Stimulated activated CD4-positive, alpha-beta T cell treated with anti-CD3 and anti-CD28 coated beads, Interleukin-1b, Interleukin-23, amount 100 ng/mL, for 1 hour (primary cell): Measurements from ENCODE around the gene CCL17.
"Not testable (repeated sequence)": the region's sequence is repeated elsewhere in the genome, so short reads cannot be mapped to it uniquely, and the experiment has no call there.

Experiments
- DNase-seq, 2 donors: peaks; one replicate each; pipeline ENCODE4 v3.0.0-alpha.2; 2020; ENCODE audit warnings: low read depth in 2 of 2

The CCL17 gene

DNA sequence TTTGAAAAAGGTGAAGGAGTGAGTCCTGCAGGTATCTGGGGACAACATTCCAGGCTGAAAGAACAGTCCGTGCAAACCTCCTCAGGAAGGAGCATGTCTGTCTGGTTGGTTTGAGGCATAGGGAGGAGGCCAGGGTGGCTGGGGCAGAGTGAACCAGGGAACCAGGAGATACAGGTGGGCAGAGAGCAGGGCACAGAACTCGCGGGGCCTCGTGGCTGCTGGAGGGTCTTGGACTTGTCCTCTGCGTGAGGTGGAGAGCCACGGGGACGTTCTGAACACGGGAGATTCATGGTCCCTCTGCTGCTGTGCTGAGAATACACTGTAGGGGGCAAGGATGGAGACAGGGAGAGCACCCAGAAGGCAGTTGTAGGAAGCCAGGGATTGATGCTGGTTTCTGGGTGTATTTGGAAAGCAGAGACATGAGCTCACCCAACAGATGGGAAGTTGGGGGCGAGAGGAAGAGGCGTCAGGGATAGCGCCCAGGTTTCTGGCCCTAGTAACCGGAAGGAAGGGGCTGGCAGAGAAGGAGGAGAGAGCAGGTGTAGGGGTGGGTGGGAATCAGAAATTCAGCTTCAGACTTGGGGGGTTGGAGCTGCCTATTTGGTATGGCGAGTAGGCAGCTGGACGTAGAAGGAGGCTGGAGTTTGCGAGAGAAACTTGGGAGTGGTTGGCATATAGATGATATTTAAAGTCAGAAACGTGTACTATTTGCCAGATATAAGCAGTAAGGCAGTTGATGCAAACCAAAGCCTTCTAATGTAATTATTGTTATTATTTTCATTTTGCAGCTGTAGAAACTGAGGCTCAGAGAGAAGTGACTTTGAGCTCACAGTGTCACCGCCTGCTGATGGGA lies at the start of gene CCL17:
CCL17 (plus strand) TSS at position 803 of the 853 bp plus-strand sequence. CDS start 9,166 bp downstream, outside the sequence.
- no peak for DNase-seq

GRCh38 chr16:57355898-57356414 lies 48.6 kb upstream of the CCL17 start:
- DNase-seq = no peak

DNA sequence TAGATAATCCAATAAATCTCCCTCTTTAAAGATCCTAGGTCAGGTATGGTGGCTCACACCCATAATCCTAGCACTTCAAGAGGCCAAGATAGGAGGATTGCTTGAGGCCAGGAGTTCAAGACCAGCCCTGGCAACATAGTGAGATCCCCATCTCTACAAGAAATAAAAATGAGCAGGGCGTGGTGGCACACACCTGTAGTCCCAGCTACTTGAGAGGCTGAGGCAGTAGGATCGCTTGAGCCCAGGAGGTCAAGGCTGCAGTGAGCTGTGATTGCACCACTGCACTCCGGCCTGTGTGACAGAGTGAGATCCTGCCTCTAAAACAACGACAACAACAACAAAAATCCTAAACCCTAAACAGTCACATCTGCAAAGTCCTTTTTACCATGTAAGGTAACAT lies 48.0 kb upstream of the CCL17 start:
- DNase-seq = no peak

GRCh38 chr16:57357330-57358085 lies 47.1 kb upstream of the CCL17 start:
- DNase-seq = no peak

DNA sequence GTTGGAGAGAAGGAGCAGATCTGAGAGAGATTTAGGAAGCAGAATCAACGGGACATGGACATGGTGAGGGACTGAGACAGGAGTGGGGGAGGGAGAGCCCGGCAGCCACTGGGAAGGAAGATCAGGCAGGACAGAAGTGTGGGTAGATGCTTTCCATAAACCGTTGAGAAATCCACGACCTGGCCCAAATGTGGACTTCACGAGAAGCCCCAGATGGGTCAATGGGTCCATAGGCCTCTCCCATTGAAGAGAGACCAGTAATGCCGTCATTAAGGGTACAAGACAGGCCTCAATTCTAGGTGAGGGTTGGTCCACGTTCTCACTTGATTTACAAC lies 46.5 kb upstream of the CCL17 start:
- no peak for DNase-seq

DNA sequence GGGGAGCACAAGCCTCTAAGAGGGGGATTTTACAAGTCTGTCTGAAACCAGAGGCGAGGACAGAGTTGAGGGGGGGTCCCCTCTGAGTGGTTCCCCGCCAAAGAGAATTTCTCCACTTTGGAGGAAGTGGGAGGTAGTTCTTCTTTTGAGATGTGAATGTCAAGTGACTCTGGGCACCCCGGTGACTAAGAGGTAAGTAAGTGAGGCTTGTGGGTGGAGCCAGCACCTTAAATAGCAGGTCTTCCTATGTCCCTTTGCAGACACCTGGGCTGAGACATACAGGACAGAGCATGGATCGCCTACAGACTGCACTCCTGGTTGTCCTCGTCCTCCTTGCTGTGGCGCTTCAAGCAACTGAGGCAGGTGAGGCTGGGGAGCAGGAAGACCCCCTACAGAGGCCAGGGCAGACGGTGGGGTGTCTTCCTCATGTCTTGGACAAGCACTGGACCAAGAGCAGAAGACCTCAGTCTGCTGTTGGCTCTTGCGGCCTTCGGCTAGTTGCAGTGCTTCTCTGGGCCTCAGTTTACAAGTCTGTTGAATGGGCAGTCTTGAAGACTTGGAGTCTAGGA lies 46.0 kb upstream of the CCL17 start, which contains the start of gene CCL22:
CCL22 (plus strand) TSS at position 257 of the 569 bp plus-strand sequence; CDS start at position 291, 34 bp downstream.
- no peak for DNase-seq

DNA sequence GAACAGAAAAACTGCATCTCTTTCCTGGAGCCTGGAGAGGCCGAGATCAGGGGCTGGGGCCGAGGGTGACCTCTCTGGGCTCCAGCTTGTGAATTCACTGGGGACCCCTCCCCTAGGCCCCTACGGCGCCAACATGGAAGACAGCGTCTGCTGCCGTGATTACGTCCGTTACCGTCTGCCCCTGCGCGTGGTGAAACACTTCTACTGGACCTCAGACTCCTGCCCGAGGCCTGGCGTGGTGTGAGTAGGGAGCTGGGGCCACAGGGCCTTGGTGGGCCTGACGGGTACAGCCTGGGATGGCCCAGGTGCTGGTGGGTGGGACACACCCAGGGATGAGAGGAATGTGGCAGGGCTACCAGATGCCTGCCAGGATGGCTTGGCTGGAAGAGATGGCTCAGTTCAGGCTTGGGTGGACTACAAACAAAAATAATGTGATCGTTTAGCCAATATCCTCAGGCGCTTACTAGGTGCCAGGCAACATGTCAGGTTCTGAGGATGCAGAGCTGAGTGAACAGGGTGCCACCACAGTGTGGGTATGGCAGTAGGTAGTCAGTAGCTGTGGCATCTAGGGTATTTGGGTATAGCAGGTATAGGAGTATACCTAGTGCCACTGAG lies 44.1 kb upstream of the CCL17 start:
- DNase-seq = no peak

DNA sequence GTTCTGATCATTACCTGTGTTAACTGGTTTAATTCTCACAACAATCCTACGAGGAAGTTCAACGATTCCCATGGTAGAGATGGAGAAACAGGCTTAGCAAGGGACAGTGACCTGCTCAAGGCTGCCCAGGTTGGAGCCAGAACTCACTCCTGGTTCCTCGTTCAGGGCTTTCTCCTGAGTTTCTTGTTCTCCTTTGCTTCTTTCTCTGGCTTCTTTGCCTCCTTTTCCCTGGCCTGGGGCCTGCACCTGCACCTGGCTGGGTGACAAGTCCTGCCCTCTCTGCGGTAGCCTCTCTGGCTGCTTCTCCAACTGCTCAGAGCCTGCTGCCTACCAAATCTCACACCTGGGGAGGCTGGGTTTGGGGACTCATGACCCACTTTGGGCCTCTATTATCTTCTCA lies 43.2 kb upstream of the CCL17 start:
- DNase-seq = no peak

DNA sequence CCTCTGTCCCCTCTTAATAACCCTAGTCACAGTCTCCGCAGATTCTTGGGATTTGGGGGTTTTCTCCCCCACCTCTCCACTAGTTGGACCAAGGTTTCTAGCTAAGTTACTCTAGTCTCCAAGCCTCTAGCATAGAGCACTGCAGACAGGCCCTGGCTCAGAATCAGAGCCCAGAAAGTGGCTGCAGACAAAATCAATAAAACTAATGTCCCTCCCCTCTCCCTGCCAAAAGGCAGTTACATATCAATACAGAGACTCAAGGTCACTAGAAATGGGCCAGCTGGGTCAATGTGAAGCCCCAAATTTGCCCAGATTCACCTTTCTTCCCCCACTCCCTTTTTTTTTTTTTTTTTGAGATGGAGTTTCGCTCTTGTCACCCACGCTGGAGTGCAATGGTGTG lies 40.4 kb upstream of the CCL17 start:
- DNase-seq = no peak

GRCh38 chr16:57366544-57367040 lies 38.0 kb upstream of the CCL17 start:
- DNase-seq = no peak

GRCh38 chr16:57367116-57367752 lies 37.3 kb upstream of the CCL17 start:
- no peak for DNase-seq

- no peak for DNase-seq
Observed at GRCh38 chr16:57371494-57372371, 32.8 kb upstream of the CCL17 start.

DNA sequence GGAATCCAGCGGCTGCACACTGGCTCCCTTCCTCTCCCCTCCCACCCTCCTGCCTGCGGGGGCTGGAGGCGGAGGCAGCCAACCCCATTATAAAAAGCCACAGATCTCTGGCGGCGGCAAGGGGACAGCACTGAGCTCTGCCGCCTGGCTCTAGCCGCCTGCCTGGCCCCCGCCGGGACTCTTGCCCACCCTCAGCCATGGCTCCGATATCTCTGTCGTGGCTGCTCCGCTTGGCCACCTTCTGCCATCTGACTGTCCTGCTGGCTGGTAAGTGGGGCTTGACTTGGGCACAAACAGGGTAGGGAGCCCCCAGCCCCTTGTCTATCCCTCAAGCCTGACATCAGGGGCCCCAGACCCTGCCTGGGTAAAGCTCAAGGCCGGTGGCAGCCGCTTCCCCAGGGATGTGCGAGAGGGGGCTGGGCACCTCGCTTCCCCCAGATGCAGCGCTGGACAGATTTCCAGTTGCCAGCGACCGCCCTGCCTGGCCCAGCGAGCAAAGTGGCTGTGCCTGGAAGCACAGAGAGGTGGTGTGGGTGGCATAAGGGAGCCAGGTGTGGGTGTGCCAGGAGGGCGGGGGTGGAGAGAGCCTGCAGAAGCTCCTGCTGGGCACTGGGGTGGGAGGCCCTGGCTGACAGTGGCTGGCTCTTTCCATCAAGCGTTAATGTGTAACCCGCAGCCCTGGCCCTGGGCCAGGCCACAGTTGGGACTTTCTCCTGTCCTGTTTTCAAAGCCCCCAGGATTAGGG lies 32.0 kb upstream of the CCL17 start, which contains the start of gene CX3CL1:
CX3CL1 (plus strand) TSS at position 119 of the 745 bp plus-strand sequence; CDS start at position 198, 79 bp downstream.
- no peak for DNase-seq

DNA sequence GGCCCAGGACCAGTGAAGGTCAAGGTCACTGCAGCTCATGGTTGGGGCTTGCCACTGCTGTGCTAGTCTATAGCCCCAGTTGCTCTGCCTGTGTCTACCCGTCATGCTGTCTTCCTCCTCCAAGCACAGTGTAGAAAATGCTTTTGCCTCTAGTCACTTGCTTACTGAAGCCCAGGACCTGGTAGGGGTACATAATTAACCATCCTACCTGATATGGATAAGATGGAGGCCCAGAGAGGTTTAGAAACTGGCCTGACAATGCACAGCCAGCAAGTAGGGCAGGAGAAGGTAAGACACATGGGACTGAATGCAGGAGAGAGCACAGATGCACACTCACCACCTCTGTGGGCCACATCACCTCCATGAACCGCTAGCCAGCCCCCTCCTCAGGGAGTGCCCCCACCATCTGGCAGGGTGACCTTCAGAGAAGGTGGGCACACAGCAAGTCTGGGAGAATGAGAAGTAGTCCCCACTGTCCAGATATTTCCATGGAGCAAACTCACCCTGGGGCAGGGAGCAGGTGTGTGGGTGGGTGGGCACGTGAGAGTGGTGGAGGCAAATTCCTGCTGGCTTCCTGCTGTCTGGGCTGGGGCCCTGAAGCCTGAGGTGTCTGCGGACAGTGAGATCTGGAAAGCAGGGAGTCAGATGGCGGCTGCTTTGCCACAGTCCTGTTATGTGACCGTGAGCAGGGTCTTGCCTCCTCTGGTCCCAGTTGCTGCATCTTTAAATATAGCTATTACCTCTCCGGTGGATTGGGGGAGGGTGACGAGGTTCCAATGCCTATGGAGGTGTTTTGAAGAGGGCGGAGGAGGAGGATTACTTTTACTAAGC lies 31.2 kb upstream of the CCL17 start:
- no peak for DNase-seq

GRCh38 chr16:57374067-57374534 lies 30.5 kb upstream of the CCL17 start:
- DNase-seq = no peak

GRCh38 chr16:57374925-57375465 lies 29.6 kb upstream of the CCL17 start:
- DNase-seq = not testable (repeated sequence)

- DNase-seq = no peak
Observed at GRCh38 chr16:57376313-57376818, 28.2 kb upstream of the CCL17 start.
